ENCODE data around the gene DGKB.

The DGKB gene

GRCh38 chr7:14767716-14768425 lies 134.7 kb downstream of the DGKB start:
- no peak for ATAC-seq

GRCh38 chr7:14766747-14767146 lies 135.8 kb downstream of the DGKB start:
- no peak for TF ChIP-seq CREB5 (CRISPR knock-in tag; IDR thresholded peaks at IDR 0.05; ENCODE audit: low read depth)
- no peak for TF ChIP-seq SNAI2 (CRISPR knock-in tag; IDR thresholded peaks at IDR 0.05)
- TF ChIP-seq PPARA (CRISPR knock-in tag; IDR thresholded peaks at IDR 0.05; ENCODE audit: borderline replicate concordance): no peak
- no peak for TF ChIP-seq ESRRG (CRISPR knock-in tag; IDR thresholded peaks at IDR 0.05)
- no peak for TF ChIP-seq TOX (CRISPR knock-in tag; IDR thresholded peaks at IDR 0.05; ENCODE audit: borderline replicate concordance)
- no peak for TF ChIP-seq ZFP30 (CRISPR knock-in tag; IDR thresholded peaks at IDR 0.05)
- TF ChIP-seq ZNF8 (CRISPR knock-in tag; IDR thresholded peaks at IDR 0.05): no peak
- TF ChIP-seq ZC3H10 (CRISPR knock-in tag; IDR thresholded peaks at IDR 0.05): no peak
- TF ChIP-seq ZFP3 (CRISPR knock-in tag; IDR thresholded peaks at IDR 0.05): no peak
- no peak for TF ChIP-seq ZNF70 (CRISPR knock-in tag; IDR thresholded peaks at IDR 0.05)
- TF ChIP-seq CSRNP3 (CRISPR knock-in tag; IDR thresholded peaks at IDR 0.05): no peak
- TF ChIP-seq TSHZ2 (CRISPR knock-in tag; IDR thresholded peaks at IDR 0.05): no peak
- ATAC-seq: peak; percentile 65

More at GRCh38 chr7:14767716-14768425, 134.7 kb downstream of the DGKB start:
- no peak for TF ChIP-seq CSDC2 (CRISPR knock-in tag; IDR thresholded peaks at IDR 0.05)
- TF ChIP-seq ZNF70 (CRISPR knock-in tag; IDR thresholded peaks at IDR 0.05): no peak
- no peak for TF ChIP-seq ISL1 (CRISPR knock-in tag; IDR thresholded peaks at IDR 0.05)
- no peak for TF ChIP-seq CSRNP3 (CRISPR knock-in tag; IDR thresholded peaks at IDR 0.05)
- TF ChIP-seq TOX (CRISPR knock-in tag; IDR thresholded peaks at IDR 0.05; ENCODE audit: borderline replicate concordance): no peak
- no peak for TF ChIP-seq ZNF565 (CRISPR knock-in tag; conservative IDR thresholded peaks at IDR 0.05; ENCODE audit: low read depth)

- no peak for TF ChIP-seq ARNTL (CRISPR knock-in tag; IDR thresholded peaks at IDR 0.05; ENCODE audit: borderline replicate concordance, low read depth)
- no peak for TF ChIP-seq ESRRG (CRISPR knock-in tag; IDR thresholded peaks at IDR 0.05)
- no peak for TF ChIP-seq BACH2 (CRISPR knock-in tag; IDR thresholded peaks at IDR 0.05; ENCODE audit: borderline replicate concordance)
- no peak for TF ChIP-seq ZFP30 (CRISPR knock-in tag; IDR thresholded peaks at IDR 0.05)
- TF ChIP-seq ZC3H10 (CRISPR knock-in tag; IDR thresholded peaks at IDR 0.05): no peak
- TF ChIP-seq TOX (CRISPR knock-in tag; IDR thresholded peaks at IDR 0.05; ENCODE audit: borderline replicate concordance): no peak
- TF ChIP-seq PPARA (CRISPR knock-in tag; IDR thresholded peaks at IDR 0.05; ENCODE audit: borderline replicate concordance): no peak
- TF ChIP-seq CREB5 (CRISPR knock-in tag; IDR thresholded peaks at IDR 0.05; ENCODE audit: low read depth): no peak
- TF ChIP-seq POU6F1 (CRISPR knock-in tag; IDR thresholded peaks at IDR 0.05; ENCODE audit: borderline replicate concordance, low read depth): no peak
- no peak for TF ChIP-seq GLIS3 (CRISPR knock-in tag; IDR thresholded peaks at IDR 0.05)
- no peak for TF ChIP-seq RARB (CRISPR knock-in tag; IDR thresholded peaks at IDR 0.05)
- no peak for ATAC-seq
Observed at GRCh38 chr7:14765731-14766130, 136.8 kb downstream of the DGKB start.

Measured in SK-N-SH treated with all-trans-retinoic acid at 6 μM for 48 hours (cell line).